Measurements from ENCODE around the gene ERMAP. TPM values are rescaled to one million over a fixed set of nuclear protein-coding genes. Genes with fewer than 3 reads are reported as not detected.
"Not testable (repeated sequence)": the region's sequence is repeated elsewhere in the genome, so short reads cannot be mapped to it uniquely, and the experiment has no call there.

Gene ERMAP
- total RNA-seq, 1 donor = 21.7 TPM

DNA sequence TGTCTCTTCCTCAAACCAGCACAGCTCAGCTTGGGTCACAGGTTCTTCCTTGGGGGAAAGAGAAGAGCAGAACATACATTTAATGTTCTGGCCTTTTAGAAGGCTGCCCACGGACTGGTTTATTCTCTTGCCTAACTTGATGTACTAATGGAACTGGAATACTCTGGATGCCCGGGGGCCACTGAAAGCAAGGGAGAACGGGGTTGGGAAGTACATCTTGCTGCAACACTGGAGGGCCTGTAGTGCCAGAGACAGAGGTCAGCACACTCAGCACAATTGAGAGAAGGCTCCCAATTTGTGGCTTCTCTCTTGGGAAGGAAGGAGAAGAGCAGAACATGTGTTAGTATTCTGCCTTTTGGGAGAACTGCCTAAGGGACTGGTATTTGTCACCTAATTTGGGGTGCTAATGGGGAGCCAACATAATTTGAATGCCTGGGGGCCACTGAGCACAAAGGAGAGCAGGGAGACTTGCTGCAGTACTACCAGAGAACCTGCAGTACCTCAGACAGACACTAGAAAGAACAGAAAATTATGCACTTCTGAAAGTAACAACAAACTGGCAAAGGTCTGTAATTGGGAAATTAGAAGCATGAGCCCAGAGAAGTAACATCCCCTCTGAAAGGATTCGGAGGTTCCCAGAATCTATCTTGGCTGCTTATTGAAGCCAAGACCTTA lies 43.6 kb downstream of the ERMAP start:
- Histone ChIP-seq H3K4me3 (ENCODE audit: insufficient read depth, low read length) (no peak overlapping the region), H3K4me2 (ENCODE audit: insufficient read depth, low read length) (no peak overlapping the region), H3K79me2 (ENCODE audit: insufficient read depth, low read length) (no peaks in the 10 kb centered on the region), H4K20me1 (ENCODE audit: insufficient read depth, low read length) (no peaks in the 10 kb centered on the region), H2AFZ (ENCODE audit: low read length) (no peak overlapping the region), H3K36me3 (ENCODE audit: insufficient read depth, low read length) (no peaks in the 10 kb centered on the region), H3K4me1 (ENCODE audit: insufficient read depth, low read length) (no peaks in the 10 kb centered on the region), H3K9me3 (ENCODE audit: low read depth, low read length) (no peaks in the 10 kb centered on the region), H3K27me3 (ENCODE audit: insufficient read depth, low read length) (peaks cover 4% of the 10 kb centered on the region), H3K27ac (ENCODE audit: low read depth, low read length) (no peak overlapping the region)
- TF ChIP-seq, protein P1, sequence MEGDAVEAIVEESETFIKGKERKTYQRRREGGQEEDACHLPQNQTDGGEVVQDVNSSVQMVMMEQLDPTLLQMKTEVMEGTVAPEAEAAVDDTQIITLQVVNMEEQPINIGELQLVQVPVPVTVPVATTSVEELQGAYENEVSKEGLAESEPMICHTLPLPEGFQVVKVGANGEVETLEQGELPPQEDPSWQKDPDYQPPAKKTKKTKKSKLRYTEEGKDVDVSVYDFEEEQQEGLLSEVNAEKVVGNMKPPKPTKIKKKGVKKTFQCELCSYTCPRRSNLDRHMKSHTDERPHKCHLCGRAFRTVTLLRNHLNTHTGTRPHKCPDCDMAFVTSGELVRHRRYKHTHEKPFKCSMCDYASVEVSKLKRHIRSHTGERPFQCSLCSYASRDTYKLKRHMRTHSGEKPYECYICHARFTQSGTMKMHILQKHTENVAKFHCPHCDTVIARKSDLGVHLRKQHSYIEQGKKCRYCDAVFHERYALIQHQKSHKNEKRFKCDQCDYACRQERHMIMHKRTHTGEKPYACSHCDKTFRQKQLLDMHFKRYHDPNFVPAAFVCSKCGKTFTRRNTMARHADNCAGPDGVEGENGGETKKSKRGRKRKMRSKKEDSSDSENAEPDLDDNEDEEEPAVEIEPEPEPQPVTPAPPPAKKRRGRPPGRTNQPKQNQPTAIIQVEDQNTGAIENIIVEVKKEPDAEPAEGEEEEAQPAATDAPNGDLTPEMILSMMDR (IDR thresholded peaks at IDR 0.05; ENCODE audit: extremely low read depth, low read depth, low read length) = no peak
- DNase-seq (ENCODE audit: insufficient read length, low spot score, missing footprints) = peak; percentile 51

DNA sequence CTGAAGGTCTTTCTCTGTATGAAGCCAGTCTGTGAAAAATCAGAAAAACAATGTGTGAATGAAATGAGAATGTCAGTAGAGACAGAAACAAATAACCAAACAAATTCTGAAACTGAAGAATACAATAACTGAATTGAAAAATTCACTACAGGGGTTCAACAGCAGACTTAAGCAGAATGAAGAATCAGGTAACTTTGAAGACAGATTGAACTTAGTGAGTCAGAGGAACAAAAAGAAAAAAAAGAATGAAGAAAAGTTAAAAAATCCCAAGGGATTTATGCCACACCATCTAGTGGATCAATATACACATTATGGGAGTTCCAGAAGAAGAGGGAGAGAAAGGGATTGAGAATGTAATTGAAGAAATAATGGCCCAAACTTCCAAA lies 44.1 kb downstream of the ERMAP start:
- H3K4me1 ChIP-seq (ENCODE audit: insufficient read depth, low read length) = no peaks in the 10 kb centered on the region
- no peaks in the 10 kb centered on the region for H3K9me3 ChIP-seq (ENCODE audit: low read depth, low read length)
- H3K36me3 ChIP-seq (ENCODE audit: insufficient read depth, low read length) = no peaks in the 10 kb centered on the region
- no peaks in the 10 kb centered on the region for H4K20me1 ChIP-seq (ENCODE audit: insufficient read depth, low read length)
- peaks cover 4% of the 10 kb centered on the region for H3K27me3 ChIP-seq (ENCODE audit: insufficient read depth, low read length)
- no peak for DNase-seq (ENCODE audit: insufficient read length, low spot score, missing footprints)
- TF ChIP-seq, protein P1 (IDR thresholded peaks at IDR 0.05; ENCODE audit: extremely low read depth, low read depth, low read length) = no peak
- H3K4me3 ChIP-seq (ENCODE audit: insufficient read depth, low read length) = no peak overlapping the region
- H2AFZ ChIP-seq (ENCODE audit: low read length) = no peak overlapping the region
- no peaks in the 10 kb centered on the region for H3K79me2 ChIP-seq (ENCODE audit: insufficient read depth, low read length)
- no peak overlapping the region for H3K4me2 ChIP-seq (ENCODE audit: insufficient read depth, low read length)
- H3K27ac ChIP-seq (ENCODE audit: low read depth, low read length) = no peak overlapping the region

DNA sequence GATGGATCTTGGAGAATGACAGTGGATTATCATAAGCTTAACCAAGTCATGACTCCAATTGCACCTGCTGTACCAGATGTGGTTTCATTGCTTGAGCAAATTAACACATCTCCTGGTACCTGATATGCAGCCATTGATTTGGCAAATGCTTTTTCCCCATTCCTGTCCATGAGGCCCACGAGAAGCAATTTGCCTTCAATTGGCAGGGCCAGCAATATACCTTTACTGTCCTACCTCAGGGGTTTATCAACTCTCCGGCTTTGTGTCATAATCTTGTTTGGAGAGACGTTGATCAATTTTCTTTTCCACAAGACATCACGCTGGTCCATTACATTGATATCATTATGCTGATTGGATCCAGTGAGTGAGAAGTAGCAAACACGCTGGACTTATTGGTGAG lies 49.6 kb downstream of the ERMAP start:
- no peaks in the 10 kb centered on the region for H3K79me2 ChIP-seq (ENCODE audit: insufficient read depth, low read length)
- no peak for DNase-seq (ENCODE audit: insufficient read length, low spot score, missing footprints)
- H3K4me2 ChIP-seq (ENCODE audit: insufficient read depth, low read length) = no peak overlapping the region
- H3K27ac ChIP-seq (ENCODE audit: low read depth, low read length) = no peak overlapping the region
- no peaks in the 10 kb centered on the region for H3K27me3 ChIP-seq (ENCODE audit: insufficient read depth, low read length)
- H3K36me3 ChIP-seq (ENCODE audit: insufficient read depth, low read length) = no peaks in the 10 kb centered on the region
- no peaks in the 10 kb centered on the region for H3K9me3 ChIP-seq (ENCODE audit: low read depth, low read length)
- H3K4me3 ChIP-seq (ENCODE audit: insufficient read depth, low read length) = no peak overlapping the region
- no peaks in the 10 kb centered on the region for H3K4me1 ChIP-seq (ENCODE audit: insufficient read depth, low read length)
- TF ChIP-seq, protein P1 (IDR thresholded peaks at IDR 0.05; ENCODE audit: extremely low read depth, low read depth, low read length) = no peak
- no peaks in the 10 kb centered on the region for H4K20me1 ChIP-seq (ENCODE audit: insufficient read depth, low read length)
- H2AFZ ChIP-seq (ENCODE audit: low read length) = no peak overlapping the region

DNA sequence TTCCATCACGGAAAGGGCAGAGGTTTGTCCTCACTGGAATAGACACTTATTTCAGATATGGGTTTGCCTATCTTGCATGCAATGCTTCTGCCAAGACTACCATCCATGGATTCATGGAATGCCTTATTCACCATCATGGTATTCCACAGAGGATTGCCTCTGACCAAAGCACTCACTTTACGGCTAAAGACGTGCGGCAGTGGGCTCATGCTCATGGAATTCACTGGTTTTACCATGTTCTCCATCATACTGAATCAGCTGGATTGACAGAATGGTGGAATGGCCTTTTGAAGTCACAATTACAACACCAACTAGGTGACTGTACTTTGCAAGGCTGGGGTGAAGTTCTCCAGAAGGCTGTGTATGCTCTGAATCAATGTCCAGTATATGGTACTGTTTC lies 51.5 kb downstream of the ERMAP start:
- not testable (repeated sequence) for H3K79me2 ChIP-seq (ENCODE audit: insufficient read depth, low read length); H3K36me3 ChIP-seq (ENCODE audit: insufficient read depth, low read length); H3K4me1 ChIP-seq (ENCODE audit: insufficient read depth, low read length); H4K20me1 ChIP-seq (ENCODE audit: insufficient read depth, low read length); H3K4me3 ChIP-seq (ENCODE audit: insufficient read depth, low read length); DNase-seq (ENCODE audit: insufficient read length, low spot score, missing footprints); H2AFZ ChIP-seq (ENCODE audit: low read length); H3K27ac ChIP-seq (ENCODE audit: low read depth, low read length); H3K27me3 ChIP-seq (ENCODE audit: insufficient read depth, low read length); H3K4me2 ChIP-seq (ENCODE audit: insufficient read depth, low read length); H3K9me3 ChIP-seq (ENCODE audit: low read depth, low read length)

DNA sequence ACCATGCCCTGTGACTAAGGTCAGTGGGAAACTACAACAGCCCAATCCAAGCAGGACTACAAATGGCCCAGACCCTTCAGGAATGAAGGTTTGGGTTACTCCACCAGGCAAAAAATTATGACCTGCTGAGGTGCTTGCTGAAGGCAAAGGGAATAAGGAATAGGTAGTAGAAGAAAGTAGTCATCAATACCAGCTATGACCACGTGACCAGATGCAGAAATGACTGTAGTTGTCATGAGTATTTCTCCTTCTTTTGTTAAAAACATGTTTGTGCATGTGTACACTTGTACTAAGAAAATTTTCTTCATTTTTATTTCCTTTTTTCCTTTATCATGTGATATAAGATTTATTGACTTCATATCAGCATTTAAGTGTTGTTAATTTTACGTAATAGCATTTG lies 52.3 kb downstream of the ERMAP start:
- H2AFZ ChIP-seq (ENCODE audit: low read length); H3K4me3 ChIP-seq (ENCODE audit: insufficient read depth, low read length); H4K20me1 ChIP-seq (ENCODE audit: insufficient read depth, low read length); H3K4me2 ChIP-seq (ENCODE audit: insufficient read depth, low read length); H3K36me3 ChIP-seq (ENCODE audit: insufficient read depth, low read length); H3K79me2 ChIP-seq (ENCODE audit: insufficient read depth, low read length); DNase-seq (ENCODE audit: insufficient read length, low spot score, missing footprints); H3K27ac ChIP-seq (ENCODE audit: low read depth, low read length); H3K9me3 ChIP-seq (ENCODE audit: low read depth, low read length); H3K27me3 ChIP-seq (ENCODE audit: insufficient read depth, low read length); H3K4me1 ChIP-seq (ENCODE audit: insufficient read depth, low read length): not testable (repeated sequence)

DNA sequence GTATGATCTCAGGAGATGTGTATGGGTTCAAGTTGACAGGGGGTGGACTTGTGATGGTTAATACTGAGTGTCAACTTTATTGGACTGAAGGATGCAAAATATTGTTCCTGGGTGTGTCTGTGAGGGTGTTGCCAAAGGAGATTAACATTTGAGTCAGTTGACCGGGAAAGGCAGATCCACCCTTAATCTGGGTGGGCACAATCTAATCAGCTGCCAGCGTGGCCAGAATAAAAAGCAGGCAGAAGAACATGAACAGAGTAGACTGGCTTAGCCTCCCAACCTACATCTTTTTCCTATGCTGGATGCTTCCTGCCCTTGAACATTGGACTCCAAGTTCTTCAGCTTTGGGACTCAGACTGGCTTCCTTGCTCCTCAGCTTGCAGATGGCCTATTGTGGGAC lies 52.8 kb downstream of the ERMAP start:
- H3K27ac ChIP-seq (ENCODE audit: low read depth, low read length); H3K4me1 ChIP-seq (ENCODE audit: insufficient read depth, low read length); H4K20me1 ChIP-seq (ENCODE audit: insufficient read depth, low read length); H3K36me3 ChIP-seq (ENCODE audit: insufficient read depth, low read length); H3K4me3 ChIP-seq (ENCODE audit: insufficient read depth, low read length); H2AFZ ChIP-seq (ENCODE audit: low read length); H3K4me2 ChIP-seq (ENCODE audit: insufficient read depth, low read length); DNase-seq (ENCODE audit: insufficient read length, low spot score, missing footprints); H3K79me2 ChIP-seq (ENCODE audit: insufficient read depth, low read length); H3K9me3 ChIP-seq (ENCODE audit: low read depth, low read length); H3K27me3 ChIP-seq (ENCODE audit: insufficient read depth, low read length): not testable (repeated sequence)

DNA sequence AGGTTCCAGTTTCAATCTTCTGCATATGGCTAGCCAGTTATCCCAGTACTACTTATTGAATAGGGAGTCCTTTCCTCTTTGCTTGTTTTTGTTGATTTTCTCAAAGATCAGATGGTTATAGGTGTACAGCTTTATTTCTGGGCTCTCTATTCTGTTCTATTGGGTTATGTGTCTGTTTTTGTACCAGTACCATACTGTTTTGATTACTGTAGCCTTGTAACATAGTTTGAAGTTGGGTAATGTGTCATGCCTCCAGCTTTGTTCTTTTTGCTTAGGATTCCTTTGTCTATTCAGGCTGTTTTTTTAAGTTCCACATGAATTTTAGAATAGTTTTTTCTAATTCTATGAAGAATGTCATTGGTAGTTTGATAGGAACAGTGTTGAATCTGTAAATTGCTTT lies 56.2 kb downstream of the ERMAP start:
- not testable (repeated sequence) for H3K36me3 ChIP-seq (ENCODE audit: insufficient read depth, low read length); H3K4me1 ChIP-seq (ENCODE audit: insufficient read depth, low read length); H3K4me3 ChIP-seq (ENCODE audit: insufficient read depth, low read length); DNase-seq (ENCODE audit: insufficient read length, low spot score, missing footprints); H3K27ac ChIP-seq (ENCODE audit: low read depth, low read length); H3K9me3 ChIP-seq (ENCODE audit: low read depth, low read length); H3K79me2 ChIP-seq (ENCODE audit: insufficient read depth, low read length); H3K4me2 ChIP-seq (ENCODE audit: insufficient read depth, low read length); H4K20me1 ChIP-seq (ENCODE audit: insufficient read depth, low read length); H2AFZ ChIP-seq (ENCODE audit: low read length)
- peaks cover 21% of the 10 kb centered on the region for H3K27me3 ChIP-seq (ENCODE audit: insufficient read depth, low read length)

Data from osteoblast (primary cell).